NK-92 treated with Interleukin-12 subunit alpha and Interleukin-12 subunit beta, amount 100 ng/mL, for 24 hours (cell line): Measurements from ENCODE around the gene RIPOR1.
"Not testable (repeated sequence)": the region's sequence is repeated elsewhere in the genome, so short reads cannot be mapped to it uniquely, and the experiment has no call there.

ENCODE experiments used
- DNase-seq: peaks from one replicate; lab custom pipeline; 2025; lab: John Stamatoyannopoulos, UW

RIPOR1 gene

GRCh38 chr16:67528222-67528869 lies at the start of gene RIPOR1:
RIPOR1 (plus strand) TSS chr16:67528829; CDS start chr16:67538447, 9,618 bp downstream.
- DNase-seq, result no peak

- DNase-seq, result peak; percentile 93
These were observed 47.6 kb upstream of the RIPOR1 start, which contains the start of gene ATP6V0D1 for GRCh38 chr16:67480833-67481560. ATP6V0D1 (minus strand) TSS chr16:67481157; CDS start chr16:67481086, 71 bp downstream.

- no peak for DNase-seq
These were observed 46.9 kb upstream of the RIPOR1 start for GRCh38 chr16:67481561-67482232.

- DNase-seq, result no peak
These were observed 46.2 kb upstream of the RIPOR1 start for GRCh38 chr16:67482233-67482924.

GRCh38 chr16:67483150-67483549 lies 45.5 kb upstream of the RIPOR1 start, which contains the start of gene AGRP:
AGRP (minus strand) TSS chr16:67483547; CDS start chr16:67483398, 149 bp downstream.
- no peak for DNase-seq

- no peak for DNase-seq
These were observed 44.7 kb upstream of the RIPOR1 start for GRCh38 chr16:67483731-67484525.

GRCh38 chr16:67486805-67487204 lies 41.8 kb upstream of the RIPOR1 start:
- no peak for DNase-seq

GRCh38 chr16:67487561-67487960 lies 41.1 kb upstream of the RIPOR1 start:
- DNase-seq, result not testable (repeated sequence)

GRCh38 chr16:67489401-67490083 lies 39.1 kb upstream of the RIPOR1 start:
- no peak for DNase-seq

- DNase-seq, result no peak
These were observed 38.1 kb upstream of the RIPOR1 start for GRCh38 chr16:67490335-67491096.

GRCh38 chr16:67499106-67499505 lies 29.5 kb upstream of the RIPOR1 start:
- DNase-seq, result no peak

- DNase-seq, result no peak
These were observed 24.3 kb upstream of the RIPOR1 start for GRCh38 chr16:67504031-67505021.

GRCh38 chr16:67506468-67506867 lies 22.2 kb upstream of the RIPOR1 start:
- DNase-seq, result no peak

GRCh38 chr16:67509016-67509415 lies 19.6 kb upstream of the RIPOR1 start:
- DNase-seq, result no peak

- DNase-seq, result not testable (repeated sequence)
These were observed 14.7 kb upstream of the RIPOR1 start for GRCh38 chr16:67513892-67514291.

GRCh38 chr16:67514382-67514828 lies 14.2 kb upstream of the RIPOR1 start:
- peak; percentile 40 for DNase-seq

GRCh38 chr16:67516296-67517154 lies 12.1 kb upstream of the RIPOR1 start:
- no peak for DNase-seq

GRCh38 chr16:67517155-67517445 lies 11.5 kb upstream of the RIPOR1 start:
- no peak for DNase-seq
